GM12892 (cell line): Measurements from ENCODE around the gene C17orf58.

Source experiments
- POLR2A ChIP-seq: IDR thresholded peaks from 2 replicates; pipeline ENCODE4 v1.6.1; 2011; ENCODE audit warnings: low read depth, low read length, control low read depth
- POLR2AphosphoS5 ChIP-seq: IDR thresholded peaks from 2 replicates; pipeline ENCODE4 v1.6.1; 2011; ENCODE audit warnings: low read depth, low read length, control low read depth
- TAF1 ChIP-seq: IDR thresholded peaks from 2 replicates; pipeline ENCODE4 v1.6.1; 2011; ENCODE audit warnings: low read depth, mild to moderate bottlenecking, control low read depth, low read length, borderline replicate concordance

DNA sequence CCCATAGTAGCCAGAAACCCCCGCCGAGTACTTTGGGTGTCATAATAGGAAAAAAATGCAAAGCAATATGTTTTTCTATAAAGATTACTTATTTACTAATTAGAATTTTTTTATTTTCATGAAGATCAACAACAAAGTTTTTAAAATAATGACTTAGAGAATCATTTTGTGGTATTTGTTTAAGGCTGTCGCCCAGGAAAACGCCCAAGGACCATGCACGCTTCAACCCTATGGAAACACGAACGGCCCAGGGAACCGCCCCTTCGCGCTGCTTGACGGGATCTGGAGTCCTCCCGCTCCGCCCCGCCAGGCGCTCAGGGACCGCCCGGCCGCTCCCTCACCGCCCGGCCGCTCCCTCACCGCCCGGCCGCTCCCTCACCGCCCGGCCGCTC is 38.9 kb upstream of the C17orf58 start:
- no peak for TF ChIP-seq POLR2A
- TF ChIP-seq TAF1, result no peak
- TF ChIP-seq POLR2AphosphoS5, result no peak
